ENCODE measurements around the gene CNDP2.

GRCh38 chr18:74506448-74507084 is 10.4 kb downstream of the CNDP2 start:
- TF ChIP-seq, protein P1, sequence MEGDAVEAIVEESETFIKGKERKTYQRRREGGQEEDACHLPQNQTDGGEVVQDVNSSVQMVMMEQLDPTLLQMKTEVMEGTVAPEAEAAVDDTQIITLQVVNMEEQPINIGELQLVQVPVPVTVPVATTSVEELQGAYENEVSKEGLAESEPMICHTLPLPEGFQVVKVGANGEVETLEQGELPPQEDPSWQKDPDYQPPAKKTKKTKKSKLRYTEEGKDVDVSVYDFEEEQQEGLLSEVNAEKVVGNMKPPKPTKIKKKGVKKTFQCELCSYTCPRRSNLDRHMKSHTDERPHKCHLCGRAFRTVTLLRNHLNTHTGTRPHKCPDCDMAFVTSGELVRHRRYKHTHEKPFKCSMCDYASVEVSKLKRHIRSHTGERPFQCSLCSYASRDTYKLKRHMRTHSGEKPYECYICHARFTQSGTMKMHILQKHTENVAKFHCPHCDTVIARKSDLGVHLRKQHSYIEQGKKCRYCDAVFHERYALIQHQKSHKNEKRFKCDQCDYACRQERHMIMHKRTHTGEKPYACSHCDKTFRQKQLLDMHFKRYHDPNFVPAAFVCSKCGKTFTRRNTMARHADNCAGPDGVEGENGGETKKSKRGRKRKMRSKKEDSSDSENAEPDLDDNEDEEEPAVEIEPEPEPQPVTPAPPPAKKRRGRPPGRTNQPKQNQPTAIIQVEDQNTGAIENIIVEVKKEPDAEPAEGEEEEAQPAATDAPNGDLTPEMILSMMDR (conservative IDR thresholded peaks at IDR 0.05; ENCODE audit: low read depth, low read length) = no peak
- no peak for TF ChIP-seq EZH2 (IDR thresholded peaks at IDR 0.05; ENCODE audit: borderline replicate concordance, low read depth, low read length, poor library complexity, severe bottlenecking)

All from A673 (cell line).